HCEC 1CT (cell line): ENCODE measurements around the gene IER5L.
"Not testable (repeated sequence)": the region's sequence is repeated elsewhere in the genome, so short reads cannot be mapped to it uniquely, and the experiment has no call there.

ENCODE experiments used
- DNase-seq: peaks from one replicate; pipeline ENCODE4 v3.0.0-alpha.2; 2017

Gene IER5L

DNA sequence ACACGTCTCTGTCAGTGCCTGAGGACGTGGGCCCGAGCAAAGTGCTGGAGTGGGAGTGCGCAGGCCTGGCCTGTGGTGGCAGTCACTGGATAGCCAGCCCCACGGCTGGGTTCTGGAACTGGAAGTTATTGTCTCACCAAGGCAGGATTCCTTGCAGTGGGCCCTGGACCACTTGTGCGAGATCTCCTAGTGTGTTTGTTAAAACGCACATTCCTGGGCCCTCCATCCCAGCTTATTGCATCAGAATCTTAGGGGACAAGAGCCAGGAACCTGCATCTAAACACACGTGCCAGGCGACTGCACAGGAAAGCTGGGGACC is 40.0 kb downstream of the IER5L start:
- DNase-seq: no peak

DNA sequence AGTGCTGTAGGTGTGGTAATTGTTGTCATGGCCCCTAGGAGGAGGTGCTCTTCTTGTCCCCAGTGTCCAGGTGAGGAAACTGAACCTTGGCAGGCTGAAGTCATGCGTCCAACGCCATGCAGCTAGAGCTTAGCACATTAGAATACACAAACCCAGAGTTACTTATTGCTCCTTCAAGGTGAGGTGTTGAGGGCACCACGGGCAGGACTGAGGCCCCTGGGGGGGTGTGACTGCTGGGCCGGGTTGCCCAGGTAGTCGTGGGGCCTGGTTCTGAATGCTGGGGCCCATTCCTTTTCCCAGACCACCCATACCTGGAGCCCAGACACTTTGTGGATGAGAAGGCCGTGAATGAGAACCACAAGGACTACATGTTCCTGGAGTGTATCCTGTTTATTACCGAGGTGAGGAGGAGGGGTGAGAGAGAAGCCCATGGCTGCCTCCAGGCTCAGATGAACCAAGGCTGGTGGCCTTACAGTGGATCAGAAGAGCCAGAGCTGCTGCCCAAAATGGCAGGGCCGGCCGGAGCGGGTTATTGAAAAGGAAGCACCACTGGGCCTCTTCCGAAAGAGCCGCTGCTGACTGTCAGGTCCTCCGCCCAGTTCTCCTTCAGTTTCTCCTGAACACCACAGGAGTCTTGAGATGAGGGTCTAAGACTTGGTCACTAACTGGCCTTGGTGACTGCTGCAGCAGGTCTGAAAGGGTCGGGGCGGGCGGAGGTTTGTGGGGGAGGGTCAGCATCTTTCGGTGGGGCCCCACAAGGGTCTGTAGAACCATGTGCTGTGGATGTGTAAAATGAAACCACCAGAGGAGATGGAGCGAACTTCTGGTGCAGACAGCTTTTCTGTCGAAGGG is 40.5 kb downstream of the IER5L start:
- DNase-seq: no peak

DNA sequence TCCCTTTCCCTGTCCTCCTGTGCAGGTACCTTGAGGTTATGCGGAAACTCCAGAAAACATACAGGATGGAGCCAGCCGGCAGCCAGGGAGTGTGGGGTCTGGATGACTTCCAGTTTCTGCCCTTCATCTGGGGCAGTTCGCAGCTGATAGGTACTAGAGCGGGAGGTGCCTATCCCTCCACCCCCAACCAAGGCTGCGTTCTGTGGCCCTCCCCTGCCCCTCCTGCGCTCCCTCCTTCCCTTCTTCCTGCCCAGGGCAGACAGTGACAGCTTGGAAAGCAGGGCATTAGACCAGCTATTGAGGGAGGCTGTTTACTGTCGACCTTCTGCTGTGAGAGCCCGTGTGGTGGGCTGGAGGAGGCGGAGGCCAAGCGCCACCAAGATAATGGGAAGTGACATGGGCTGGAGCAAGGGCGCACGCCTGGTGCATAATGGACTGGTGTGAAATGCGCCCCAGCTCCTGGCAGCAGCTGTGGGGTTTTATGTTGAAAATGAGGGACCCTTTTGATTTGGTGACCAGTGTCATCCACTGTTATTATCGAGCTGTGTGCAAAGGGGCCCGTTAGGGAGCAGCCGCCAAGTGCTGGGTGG is 41.5 kb downstream of the IER5L start:
- no peak for DNase-seq

DNA sequence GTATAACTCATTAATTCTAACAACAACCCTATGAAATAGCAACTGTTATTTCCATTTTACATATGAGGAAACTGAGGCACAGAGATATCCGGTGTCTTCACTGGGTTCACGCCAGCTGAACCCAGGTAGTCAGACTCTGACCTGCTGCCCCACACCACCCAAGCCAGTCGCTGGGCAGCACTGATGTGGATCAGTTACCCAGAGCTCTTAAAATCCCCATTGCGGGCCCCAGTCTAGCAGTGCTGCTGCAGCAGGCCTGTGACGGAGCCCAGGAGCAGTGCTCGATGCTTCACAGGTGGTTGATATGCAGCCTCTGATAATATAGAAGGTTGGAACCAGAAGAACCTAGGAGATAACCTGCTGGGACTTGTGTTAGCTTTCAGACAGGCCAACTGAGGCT is 42.6 kb downstream of the IER5L start:
- DNase-seq: no peak

DNA sequence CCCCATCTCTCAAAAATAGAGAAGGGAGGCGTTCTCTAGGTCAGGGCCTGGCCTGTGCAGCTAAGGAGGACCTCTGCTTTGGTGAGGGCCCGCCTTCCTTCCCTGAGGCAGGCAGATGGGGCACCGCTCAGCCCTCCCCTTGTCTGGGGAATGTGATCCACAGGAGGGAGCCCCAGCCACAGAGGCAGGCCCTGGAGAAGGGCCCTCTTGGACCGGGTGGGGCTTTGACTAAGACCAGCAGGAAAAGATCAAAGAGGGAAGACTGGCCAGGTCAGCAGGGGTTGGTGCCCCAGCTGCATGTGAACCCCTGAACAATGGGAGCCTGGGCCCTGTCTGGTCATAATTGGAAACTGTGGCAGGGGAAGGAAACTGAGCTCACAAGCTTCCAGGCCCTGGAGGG is 45.0 kb downstream of the IER5L start:
- DNase-seq: no peak

DNA sequence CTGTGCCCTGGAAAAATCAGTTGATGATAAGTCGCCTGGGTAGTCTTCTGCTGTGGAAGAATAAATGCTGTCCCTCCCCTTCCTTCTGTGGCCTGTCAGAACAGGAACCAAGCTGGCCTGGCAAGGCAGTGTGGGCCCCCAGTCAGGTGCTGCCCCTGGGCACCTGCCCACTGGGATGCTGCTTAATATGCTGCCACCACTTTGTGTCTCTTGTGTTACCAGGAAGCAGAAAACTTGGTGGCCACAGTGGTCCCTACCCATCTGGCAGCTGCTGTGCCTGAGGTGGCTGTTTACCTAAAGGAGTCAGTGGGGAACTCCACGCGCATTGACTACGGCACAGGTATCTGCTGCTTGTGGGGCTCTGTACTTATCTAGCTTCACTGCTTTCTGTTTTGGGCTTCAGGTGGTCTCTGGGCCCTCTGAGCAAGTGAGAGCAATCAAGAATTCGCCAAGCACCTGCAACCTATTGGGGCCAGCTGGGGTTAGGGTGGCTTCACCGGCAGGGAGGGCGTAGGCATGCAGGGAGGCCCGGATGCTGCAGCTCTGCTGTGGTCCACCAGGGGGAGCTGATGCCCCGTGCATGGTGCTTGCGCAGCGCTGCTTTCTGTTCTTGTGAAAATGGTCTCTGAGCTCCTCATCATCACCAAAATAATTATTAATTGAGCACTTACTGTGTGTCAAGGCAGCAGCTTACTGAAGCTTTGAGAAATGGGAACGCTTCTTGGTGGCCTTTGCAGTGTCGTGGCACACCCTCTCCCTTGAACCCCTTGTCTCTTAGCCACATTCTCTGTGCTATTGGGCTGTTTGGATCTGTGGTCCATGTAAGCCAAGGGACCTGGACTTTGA is 46.5 kb downstream of the IER5L start:
- peak; percentile 54 for DNase-seq

DNA sequence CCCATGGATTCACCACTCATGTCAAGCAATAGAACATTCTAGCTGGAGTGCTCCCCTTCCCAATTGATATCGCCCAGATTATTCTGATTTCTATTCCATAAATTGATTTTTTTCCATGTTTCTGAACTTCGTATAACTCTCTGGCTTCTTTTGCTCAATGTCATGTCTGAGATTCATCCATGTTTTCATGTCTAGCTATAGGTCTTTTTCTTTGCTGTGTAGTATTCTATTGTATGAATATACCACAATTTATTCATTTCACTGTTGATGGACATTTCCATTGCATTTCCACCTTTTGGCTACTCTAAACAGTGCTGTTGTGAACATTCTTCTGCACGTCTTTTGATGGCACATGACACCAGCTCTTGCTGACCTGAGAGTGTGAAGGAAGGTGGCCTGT is 47.3 kb downstream of the IER5L start:
- DNase-seq: no peak

DNA sequence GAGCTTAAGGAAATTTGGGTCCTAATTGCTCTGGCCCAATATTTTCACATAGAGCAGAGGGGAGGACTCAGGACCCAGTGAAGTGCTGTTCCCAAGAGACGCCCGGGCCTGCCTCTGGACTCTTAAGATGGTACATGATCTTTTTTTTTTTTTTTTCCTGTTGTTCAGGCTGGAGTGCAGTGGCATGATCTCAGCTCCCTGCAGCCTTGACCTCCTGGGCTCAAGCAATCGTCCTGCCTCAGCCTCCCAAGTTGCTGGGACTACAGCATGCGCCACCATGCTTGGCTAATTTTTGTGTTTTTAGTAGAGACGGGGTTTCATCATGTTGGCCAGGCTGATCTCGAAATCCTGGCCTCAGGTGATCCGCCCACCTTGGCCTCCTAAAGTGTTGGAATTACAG is 47.8 kb downstream of the IER5L start:
- DNase-seq: not testable (repeated sequence)

DNA sequence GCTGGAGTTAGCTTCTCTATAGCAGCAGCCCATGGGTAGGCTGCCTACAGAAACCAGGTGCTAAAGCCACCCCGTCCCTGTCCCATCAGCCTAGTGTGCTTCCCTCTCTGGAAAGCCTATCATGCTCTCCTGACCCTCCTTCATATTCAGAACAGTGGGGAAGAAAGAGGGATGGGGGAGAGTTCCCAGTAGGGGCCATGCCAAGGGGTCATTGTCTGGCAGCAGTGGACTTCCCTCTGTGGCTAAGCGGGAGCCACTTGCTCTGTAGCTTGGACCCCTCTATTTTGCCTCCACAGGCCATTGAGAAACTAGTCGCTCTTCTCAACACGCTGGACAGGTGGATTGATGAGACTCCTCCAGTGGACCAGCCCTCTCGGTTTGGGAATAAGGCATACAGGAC is 49.4 kb downstream of the IER5L start:
- DNase-seq: no peak

DNA sequence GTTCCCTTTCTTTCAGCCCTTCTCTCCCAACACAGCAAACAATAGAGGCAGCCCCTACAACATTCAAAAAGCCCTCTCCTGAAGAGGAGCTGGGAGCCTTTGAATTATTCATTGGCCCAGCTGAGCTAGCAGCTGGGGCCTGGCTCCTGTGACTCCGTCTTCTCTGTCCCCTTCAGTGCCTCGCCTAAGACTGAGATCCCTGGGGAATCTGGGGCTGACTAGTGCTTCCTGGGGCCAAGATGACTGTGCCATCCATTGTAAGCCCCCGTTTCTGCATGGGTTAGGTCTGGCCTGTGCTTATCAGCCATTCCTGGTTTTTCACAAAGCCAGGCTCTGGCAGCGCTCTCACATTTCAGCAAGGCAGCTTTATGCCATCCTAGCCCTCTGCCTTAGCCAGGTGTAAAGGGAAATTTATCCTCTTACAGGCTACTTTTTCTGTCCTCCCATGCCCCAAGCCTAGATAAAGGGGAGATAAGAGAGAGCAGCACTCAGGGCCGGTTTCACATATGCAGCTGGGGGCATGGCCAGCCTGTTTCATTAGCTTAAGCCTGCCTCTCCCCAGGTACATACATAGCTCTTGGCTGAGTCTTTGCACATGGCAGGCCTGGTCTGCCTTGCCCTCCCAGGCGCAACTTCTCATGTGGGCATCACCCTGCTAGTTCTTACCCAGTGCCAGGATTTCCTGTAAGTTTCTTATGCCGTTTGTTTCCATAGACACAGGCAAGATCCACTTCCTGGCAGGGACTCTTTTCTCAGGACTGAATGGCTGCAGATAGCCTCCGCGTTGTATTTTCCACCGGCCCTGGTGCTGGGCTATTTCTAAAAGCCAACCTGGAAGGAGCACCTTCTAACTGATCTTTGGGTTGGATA is 51.1 kb downstream of the IER5L start:
- DNase-seq: no peak
